ENCODE results near the gene PLA2G4B.

Gene PLA2G4B

DNA sequence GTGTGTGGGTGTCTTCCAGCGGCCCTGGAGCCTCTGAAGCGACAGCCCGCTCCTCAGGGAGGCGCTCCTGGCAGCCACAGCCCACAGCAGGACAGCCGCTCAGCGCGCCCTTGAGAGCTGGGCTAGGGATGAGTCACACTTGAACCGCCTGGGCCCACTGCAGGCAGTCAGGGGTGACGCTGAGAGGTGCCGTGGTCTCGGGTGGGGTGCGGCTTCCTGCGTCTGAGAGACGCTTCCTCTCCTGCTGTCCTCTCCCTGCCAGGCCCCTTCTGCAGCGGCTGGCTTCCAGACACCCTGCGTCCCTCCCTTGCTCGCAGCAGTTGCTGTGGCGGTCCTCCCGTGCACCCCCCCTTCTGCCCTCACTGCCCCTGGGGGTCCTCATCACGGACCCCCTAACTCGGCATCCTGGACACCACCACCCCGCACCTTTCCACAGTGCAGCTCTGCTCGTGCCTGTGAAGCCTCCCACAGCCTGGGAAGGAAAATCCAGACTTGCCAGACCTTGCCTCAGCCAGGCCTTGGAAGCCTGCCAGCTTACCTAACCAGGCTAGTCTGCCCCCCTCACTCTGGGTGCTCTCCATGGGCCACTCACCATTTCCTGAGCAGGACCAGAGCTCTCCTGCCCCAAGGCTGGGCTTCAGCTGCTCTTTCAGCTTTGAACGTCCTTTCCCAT lies 56.3 kb downstream of the PLA2G4B start:
- FAIRE-seq (peak; percentile 94), DNase-seq (ENCODE audit: insufficient read length) (peak; percentile 95)
- TF ChIP-seq POLR2AphosphoS5 (IDR thresholded peaks at IDR 0.05; ENCODE audit: low read depth, low read length): 0 out of 2 replicates have a peak, but pooled peaks have one; percentile 49
- no peak for TF ChIP-seq TAF1 (IDR thresholded peaks at IDR 0.05; ENCODE audit: borderline replicate concordance, low read depth, low read length)

DNA sequence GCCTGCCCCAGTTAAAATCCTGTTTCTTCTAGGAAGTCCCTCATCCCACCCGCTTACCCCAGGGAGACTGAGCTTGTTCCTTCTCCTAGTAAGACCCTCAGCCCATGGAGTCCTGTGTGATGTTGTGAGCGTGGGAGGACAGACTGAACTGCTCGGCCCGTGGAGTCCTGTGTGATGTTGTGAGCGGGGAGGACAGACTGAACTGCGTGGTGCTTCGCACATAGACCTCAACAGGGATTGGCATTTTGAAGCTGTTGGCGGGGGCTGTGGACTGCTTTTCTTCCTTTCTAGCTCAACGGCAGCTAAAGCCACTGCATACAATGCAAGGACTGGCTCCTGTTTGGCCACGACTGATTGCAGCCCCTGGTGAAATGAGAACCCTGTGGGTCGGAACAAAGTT lies 56.8 kb downstream of the PLA2G4B start:
- DNase-seq (ENCODE audit: insufficient read length): no peak
- TF ChIP-seq POLR2A (IDR thresholded peaks at IDR 0.05; ENCODE audit: low read depth, low read length) (no peak), POLR2AphosphoS5 (IDR thresholded peaks at IDR 0.05; ENCODE audit: low read depth, low read length) (no peak), TAF1 (IDR thresholded peaks at IDR 0.05; ENCODE audit: borderline replicate concordance, low read depth, low read length) (no peak)
- FAIRE-seq: no peak

DNA sequence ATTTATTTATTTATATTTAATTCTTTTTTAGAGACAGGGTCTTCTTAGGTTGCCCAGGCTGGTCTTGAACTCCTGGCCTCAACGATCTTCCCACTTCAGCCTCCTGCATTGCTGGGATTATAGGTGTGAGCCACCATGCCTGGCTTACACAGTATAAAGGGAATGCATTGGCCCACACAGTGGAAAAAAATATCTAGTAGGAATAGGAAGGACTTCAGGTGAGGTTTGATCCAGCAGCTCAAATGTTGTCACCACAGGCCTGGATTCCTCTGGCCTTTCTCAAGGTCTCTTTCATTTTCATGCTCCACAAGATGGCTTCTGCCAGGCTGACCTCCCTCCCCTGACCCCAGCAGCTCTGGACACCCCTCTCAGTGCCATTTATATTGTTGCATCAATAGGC lies 57.3 kb downstream of the PLA2G4B start:
- FAIRE-seq (no peak), DNase-seq (ENCODE audit: insufficient read length) (no peak)
- TF ChIP-seq TAF1 (IDR thresholded peaks at IDR 0.05; ENCODE audit: borderline replicate concordance, low read depth, low read length): no peak
- no peak for TF ChIP-seq POLR2A (IDR thresholded peaks at IDR 0.05; ENCODE audit: low read depth, low read length)
- TF ChIP-seq POLR2AphosphoS5 (IDR thresholded peaks at IDR 0.05; ENCODE audit: low read depth, low read length): no peak

DNA sequence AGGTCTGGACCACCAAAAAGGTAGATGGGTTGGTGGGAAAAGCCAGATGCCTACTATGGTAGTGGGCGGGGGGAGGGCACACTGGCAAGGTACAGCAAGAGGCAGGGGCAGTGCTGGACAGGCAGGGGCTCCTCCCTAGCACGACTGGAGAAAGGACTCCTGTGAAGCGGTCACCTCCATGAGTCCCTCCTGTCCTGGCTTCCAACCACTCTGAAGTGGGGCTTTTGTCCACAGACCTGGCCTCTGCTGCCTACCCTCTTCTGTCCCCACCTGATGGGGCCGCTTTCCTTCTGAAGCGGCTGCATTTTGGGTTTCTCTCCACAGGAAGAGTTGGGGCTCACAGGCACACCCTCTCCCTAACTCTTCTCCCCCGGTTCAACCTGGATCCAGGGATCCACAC lies 57.9 kb downstream of the PLA2G4B start:
- TF ChIP-seq POLR2A (IDR thresholded peaks at IDR 0.05; ENCODE audit: low read depth, low read length): no peak; the same call in 1 of the 2 replicates
- no peak for TF ChIP-seq TAF1 (IDR thresholded peaks at IDR 0.05; ENCODE audit: borderline replicate concordance, low read depth, low read length)
- TF ChIP-seq POLR2AphosphoS5 (IDR thresholded peaks at IDR 0.05; ENCODE audit: low read depth, low read length): no peak; the same call in 1 of the 2 replicates
- DNase-seq (ENCODE audit: insufficient read length) (no peak), FAIRE-seq (no peak)

DNA sequence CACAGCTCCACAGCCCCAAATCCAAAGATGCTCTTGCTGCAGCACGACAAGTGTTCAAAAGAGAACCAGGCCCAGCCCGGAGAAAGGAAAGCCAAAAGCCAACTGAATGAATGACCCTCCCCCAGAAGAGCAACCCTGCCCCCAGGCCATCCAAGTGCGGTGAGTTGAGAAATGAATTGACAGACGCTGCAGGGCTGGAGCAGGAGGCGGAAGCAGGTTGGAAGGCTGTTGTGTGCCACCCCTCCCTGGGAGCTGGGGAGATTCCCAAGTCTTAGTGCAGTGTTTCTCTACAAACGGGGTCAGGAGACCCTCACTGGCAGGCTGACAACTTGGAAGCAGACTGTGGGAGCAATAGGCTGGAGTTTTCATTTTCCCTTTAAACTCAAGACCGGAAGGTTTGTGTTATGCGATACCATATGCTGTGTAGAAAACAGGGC lies 58.7 kb downstream of the PLA2G4B start:
- DNase-seq (ENCODE audit: insufficient read length): no peak
- no peak for FAIRE-seq
- no peak; the same call in 1 of the 2 replicates for TF ChIP-seq POLR2A (IDR thresholded peaks at IDR 0.05; ENCODE audit: low read depth, low read length)
- peak; percentile 39; the same call in 1 of the 2 replicates for TF ChIP-seq POLR2AphosphoS5 (IDR thresholded peaks at IDR 0.05; ENCODE audit: low read depth, low read length)

All from GM12892 (cell line).